Measurements from ENCODE around the gene ODF2. TPM values are rescaled to one million over a fixed set of nuclear protein-coding genes. Genes with fewer than 3 reads are reported as not detected.

ODF2 gene
- polyA plus RNA-seq, 1 experiment: 16.8 TPM

DNA sequence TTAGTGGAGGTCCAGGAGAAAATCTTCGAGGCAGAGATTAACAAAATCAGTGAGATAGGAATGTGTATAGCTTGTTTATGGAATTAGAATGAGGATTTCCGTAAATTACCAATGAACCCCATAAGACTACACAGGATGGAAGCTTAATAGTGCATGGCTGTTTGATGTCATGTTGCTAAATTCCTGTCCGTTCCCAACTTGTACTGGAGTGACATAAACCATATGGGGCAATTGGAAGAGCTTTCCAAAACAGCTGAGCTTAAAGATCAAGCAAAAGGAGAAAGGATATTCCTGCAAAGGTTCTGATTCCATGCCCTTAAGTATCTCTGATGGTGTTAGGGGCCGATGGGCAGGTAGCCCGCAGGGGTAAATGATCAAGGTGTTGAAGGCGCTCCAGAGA, 66.2 kb downstream of the ODF2 start:
- DNase-seq (ENCODE audit: low read depth, low spot score): no peak
- no peaks in the 10 kb centered on the region for H3K9me3 ChIP-seq (ENCODE audit: control insufficient read depth, insufficient read depth, low read length)
- no peaks in the 10 kb centered on the region for H3K27me3 ChIP-seq (ENCODE audit: control insufficient read depth, insufficient read depth, low read length)
- no peak overlapping the region for H3K4me3 ChIP-seq (ENCODE audit: low read depth, low read length)
- H3K27ac ChIP-seq (ENCODE audit: low read depth, low read length): no peak overlapping the region
- TF ChIP-seq, protein P1, sequence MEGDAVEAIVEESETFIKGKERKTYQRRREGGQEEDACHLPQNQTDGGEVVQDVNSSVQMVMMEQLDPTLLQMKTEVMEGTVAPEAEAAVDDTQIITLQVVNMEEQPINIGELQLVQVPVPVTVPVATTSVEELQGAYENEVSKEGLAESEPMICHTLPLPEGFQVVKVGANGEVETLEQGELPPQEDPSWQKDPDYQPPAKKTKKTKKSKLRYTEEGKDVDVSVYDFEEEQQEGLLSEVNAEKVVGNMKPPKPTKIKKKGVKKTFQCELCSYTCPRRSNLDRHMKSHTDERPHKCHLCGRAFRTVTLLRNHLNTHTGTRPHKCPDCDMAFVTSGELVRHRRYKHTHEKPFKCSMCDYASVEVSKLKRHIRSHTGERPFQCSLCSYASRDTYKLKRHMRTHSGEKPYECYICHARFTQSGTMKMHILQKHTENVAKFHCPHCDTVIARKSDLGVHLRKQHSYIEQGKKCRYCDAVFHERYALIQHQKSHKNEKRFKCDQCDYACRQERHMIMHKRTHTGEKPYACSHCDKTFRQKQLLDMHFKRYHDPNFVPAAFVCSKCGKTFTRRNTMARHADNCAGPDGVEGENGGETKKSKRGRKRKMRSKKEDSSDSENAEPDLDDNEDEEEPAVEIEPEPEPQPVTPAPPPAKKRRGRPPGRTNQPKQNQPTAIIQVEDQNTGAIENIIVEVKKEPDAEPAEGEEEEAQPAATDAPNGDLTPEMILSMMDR (IDR thresholded peaks at IDR 0.05; ENCODE audit: low read depth, low read length): no peak
- ChIA-PET POLR2A (interaction anchor here (1.2 kb wide), 1 partner anchor 31 kb away, joined by 5 read pairs; no protein-coding TSS in a partner anchor), CTCF (interaction anchor here (0.6 to 1.2 kb wide), 2 partner anchors 9 to 114 kb away, joined by 3 to 7 read pairs; no protein-coding TSS in a partner anchor)

GRCh38 chr9:128523199-128523925, 67.6 kb downstream of the ODF2 start:
- TF ChIP-seq, protein P1 (IDR thresholded peaks at IDR 0.05; ENCODE audit: low read depth, low read length): no peak
- Histone ChIP-seq H3K9me3 (ENCODE audit: control insufficient read depth, insufficient read depth, low read length) (no peaks in the 10 kb centered on the region), H3K4me3 (ENCODE audit: low read depth, low read length) (no peak overlapping the region), H3K27ac (ENCODE audit: low read depth, low read length) (peak overlapping the region; percentile 52), H3K27me3 (ENCODE audit: control insufficient read depth, insufficient read depth, low read length) (no peaks in the 10 kb centered on the region)
- CTCF ChIA-PET: no interaction called here
- DNase-seq (ENCODE audit: low read depth, low spot score): peak; percentile 67
- POLR2A ChIA-PET: interaction anchor here (1.2 to 1.4 kb wide), 2 partner anchors 28 to 30 kb away, joined by 5 to 13 read pairs; partner anchors contain the start of gene SPTAN1

DNA sequence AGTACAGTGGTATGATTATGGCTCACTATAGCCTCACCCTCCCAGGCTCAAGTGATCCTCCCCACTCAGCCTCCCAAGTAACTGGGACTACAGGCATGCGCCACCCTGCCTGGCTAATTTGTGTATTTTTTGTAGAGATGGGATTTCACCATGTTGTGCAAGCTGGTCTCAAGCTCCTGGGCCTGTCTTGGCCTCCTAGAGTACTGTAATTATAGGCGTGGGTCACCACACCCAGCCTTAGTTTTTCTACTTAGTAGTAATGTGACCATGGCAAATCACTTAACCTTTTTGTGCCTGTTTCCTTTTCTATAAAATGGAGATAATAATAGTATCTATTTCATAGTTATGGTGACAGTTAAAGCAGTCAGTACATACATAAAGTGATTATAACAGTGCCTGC, 70.9 kb downstream of the ODF2 start:
- H3K4me3 ChIP-seq (ENCODE audit: low read depth, low read length): no peak overlapping the region
- H3K27ac ChIP-seq (ENCODE audit: low read depth, low read length): no peak overlapping the region
- POLR2A ChIA-PET: interaction anchor here (1.0 kb wide), 1 partner anchor 26 kb away, joined by 3 read pairs; the partner anchor contains the start of gene SPTAN1
- TF ChIP-seq, protein P1 (IDR thresholded peaks at IDR 0.05; ENCODE audit: low read depth, low read length): no peak
- H3K9me3 ChIP-seq (ENCODE audit: control insufficient read depth, insufficient read depth, low read length): no peaks in the 10 kb centered on the region
- no peak for DNase-seq (ENCODE audit: low read depth, low spot score)
- CTCF ChIA-PET: no interaction called here
- no peaks in the 10 kb centered on the region for H3K27me3 ChIP-seq (ENCODE audit: control insufficient read depth, insufficient read depth, low read length)

- CTCF ChIA-PET: no interaction called here
- Histone ChIP-seq H3K27me3 (ENCODE audit: control insufficient read depth, insufficient read depth, low read length) (no peaks in the 10 kb centered on the region), H3K9me3 (ENCODE audit: control insufficient read depth, insufficient read depth, low read length) (no peaks in the 10 kb centered on the region), H3K4me3 (ENCODE audit: low read depth, low read length) (no peak overlapping the region), H3K27ac (ENCODE audit: low read depth, low read length) (no peak overlapping the region)
- POLR2A ChIA-PET: interaction anchor here (1.2 kb wide), 1 partner anchor 24 kb away, joined by 6 read pairs; the partner anchor contains the start of gene SPTAN1
- no peak for DNase-seq (ENCODE audit: low read depth, low spot score)
- TF ChIP-seq, protein P1 (IDR thresholded peaks at IDR 0.05; ENCODE audit: low read depth, low read length): no peak
Observed at GRCh38 chr9:128528445-128529160, 72.8 kb downstream of the ODF2 start.

DNA sequence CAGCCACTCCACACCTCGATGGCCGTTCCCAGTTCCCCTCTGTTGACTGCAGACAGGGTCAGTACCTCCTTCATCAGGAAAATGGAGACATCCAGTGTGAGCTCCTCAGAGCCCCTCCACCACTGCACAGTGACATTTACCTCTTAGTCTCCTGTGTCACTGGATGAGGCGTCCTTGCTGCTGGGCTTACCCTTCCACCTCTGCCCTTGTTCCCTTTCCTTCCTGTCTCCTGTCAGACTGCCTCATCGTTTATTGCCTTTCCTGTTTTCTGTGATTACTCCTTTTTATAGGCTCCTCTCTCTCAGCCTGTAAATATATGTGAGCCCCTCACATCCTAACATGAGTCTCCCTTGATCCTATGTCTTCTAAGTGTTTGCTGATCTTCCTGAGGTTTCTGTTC, 73.4 kb downstream of the ODF2 start:
- H3K27ac ChIP-seq (ENCODE audit: low read depth, low read length): peak overlapping the region; percentile 22
- no peaks in the 10 kb centered on the region for H3K9me3 ChIP-seq (ENCODE audit: control insufficient read depth, insufficient read depth, low read length)
- H3K4me3 ChIP-seq (ENCODE audit: low read depth, low read length): no peak overlapping the region
- ChIA-PET CTCF (no interaction called here), POLR2A (interaction anchor here (1.2 kb wide), 1 partner anchor 23 kb away, joined by 6 read pairs; the partner anchor contains the start of gene SPTAN1)
- DNase-seq (ENCODE audit: low read depth, low spot score): no peak
- TF ChIP-seq, protein P1 (IDR thresholded peaks at IDR 0.05; ENCODE audit: low read depth, low read length): no peak
- no peaks in the 10 kb centered on the region for H3K27me3 ChIP-seq (ENCODE audit: control insufficient read depth, insufficient read depth, low read length)

All from AG04450 (cell line).